Calu3 (cell line): Measurements from ENCODE around the gene SLIT1. TPM values are rescaled to one million over a fixed set of nuclear protein-coding genes. Genes with fewer than 3 reads are reported as not detected.

ENCODE experiments used
- BruUV-seq: library from RNA; stranded (reverse); fragments of 400-500 nt; replicated peaks from 2 replicates; lab custom pipeline; 2021; lab: Mats Ljungman, UMichigan
- CTCF ChIA-PET: fragments of 300-600 bp; sonication (Branson Sonifier 250); formaldehyde crosslinking; loops from one replicate; lab custom pipeline; 2022; ENCODE audit warnings: antibody characterized with exemption; lab: Charles Lee
- DNase-seq: peaks from one replicate; pipeline ENCODE4 v3.0.0; 2022
- H3K27ac Mint-ChIP-seq: one replicate; pipeline ENCODE4 v1.8.0; 2022; ENCODE audit warnings: mixed read lengths; ENCODE audit not compliant: unreplicated experiment
- H3K27me3 Mint-ChIP-seq: one replicate; pipeline ENCODE4 v1.8.0; 2022; ENCODE audit warnings: mixed read lengths; ENCODE audit not compliant: unreplicated experiment
- H3K36me3 Mint-ChIP-seq: one replicate; pipeline ENCODE4 v1.8.0; 2022; ENCODE audit warnings: mild to moderate bottlenecking, moderate library complexity, mixed read lengths; ENCODE audit not compliant: insufficient read depth, unreplicated experiment
- H3K4me1 Mint-ChIP-seq: one replicate; pipeline ENCODE4 v1.8.0; 2022; ENCODE audit warnings: mild to moderate bottlenecking, low read depth, mixed read lengths; ENCODE audit not compliant: unreplicated experiment
- H3K4me3 Mint-ChIP-seq: one replicate; pipeline ENCODE4 v1.8.0; 2022; ENCODE audit warnings: mild to moderate bottlenecking, low read depth, moderate library complexity, mixed read lengths; ENCODE audit not compliant: unreplicated experiment
- H3K9me3 Mint-ChIP-seq: one replicate; pipeline ENCODE4 v1.8.0; 2022; ENCODE audit warnings: low read depth, mixed read lengths; ENCODE audit not compliant: unreplicated experiment
- CTCF ChIP-seq: fragments of 200-600 bp; IDR thresholded peaks from one replicate; pipeline ENCODE4 v1.8.0; 2022; ENCODE audit warnings: antibody characterized with exemption; ENCODE audit not compliant: unreplicated experiment
- intact Hi-C: fragments of 100-400 bp; cut with micrococcal nuclease; formaldehyde crosslinking; loops from one replicate; pipeline ENCODE4 v1.10.0; 2022; ENCODE audit not compliant: unreplicated experiment
- total RNA-seq: library from RNA; stranded (reverse); gene quantifications from 2 replicates; pipeline ENCODE4 v1.2.3, GENCODE V29; 2022

SLIT1 gene
- total RNA-seq, 1 experiment from 2014 or later = not detected

GRCh38 chr10:97032624-97033023 is 153.1 kb downstream of the SLIT1 start:
- no TSS peak for BruUV-seq
- intact Hi-C loops = loop anchor here (10.0 kb wide), 1 partner anchor 82 kb away; no protein-coding TSS in a partner anchor
- peaks cover 56% of the 10 kb centered on the region for H3K27me3 Mint-ChIP-seq

GRCh38 chr10:97031459-97031858 is 154.3 kb downstream of the SLIT1 start:
- intact Hi-C loops = loop anchor here (10.0 kb wide), 1 partner anchor 83 kb away; no protein-coding TSS in a partner anchor
- no TSS peak for BruUV-seq
- H3K4me1 Mint-ChIP-seq = peaks cover 6% of the 10 kb centered on the region
- DNase-seq = no peak
- H3K9me3 Mint-ChIP-seq = no peaks in the 10 kb centered on the region
- no peak overlapping the region for H3K27ac Mint-ChIP-seq
- CTCF ChIA-PET = no interaction called here
- no peaks in the 10 kb centered on the region for H3K36me3 Mint-ChIP-seq
- H3K4me3 Mint-ChIP-seq = no peak overlapping the region
- no peak for TF ChIP-seq CTCF
- peaks cover 52% of the 10 kb centered on the region for H3K27me3 Mint-ChIP-seq

More at GRCh38 chr10:97032624-97033023, 153.1 kb downstream of the SLIT1 start:
- Mint-ChIP-seq H3K4me3 (no peak overlapping the region), H3K4me1 (peaks cover 17% of the 10 kb centered on the region), H3K9me3 (no peaks in the 10 kb centered on the region), H3K36me3 (peaks cover 5% of the 10 kb centered on the region), H3K27ac (no peak overlapping the region)
- DNase-seq = no peak
- no peak for TF ChIP-seq CTCF
- CTCF ChIA-PET = interaction anchor here (0.6 to 0.7 kb wide), 2 partner anchors 18 to 284 kb away, joined by 3 to 5 read pairs; no protein-coding TSS in a partner anchor

GRCh38 chr10:97030894-97031293 is 154.9 kb downstream of the SLIT1 start:
- H3K4me3 Mint-ChIP-seq = no peak overlapping the region
- no peak for TF ChIP-seq CTCF

GRCh38 chr10:97029271-97029670 is 156.5 kb downstream of the SLIT1 start:
- peaks cover 31% of the 10 kb centered on the region for H3K27me3 Mint-ChIP-seq
- CTCF ChIA-PET = no interaction called here
- TF ChIP-seq CTCF = no peak
- no peaks in the 10 kb centered on the region for H3K36me3 Mint-ChIP-seq
- DNase-seq = no peak
- no TSS peak for BruUV-seq
- no peak overlapping the region for H3K27ac Mint-ChIP-seq
- H3K4me1 Mint-ChIP-seq = no peaks in the 10 kb centered on the region
- intact Hi-C loops = no loop called here
- no peaks in the 10 kb centered on the region for H3K9me3 Mint-ChIP-seq
- H3K4me3 Mint-ChIP-seq = no peak overlapping the region

More at GRCh38 chr10:97030894-97031293, 154.9 kb downstream of the SLIT1 start:
- intact Hi-C loops = loop anchor here (10.0 kb wide), 1 partner anchor 84 kb away; no protein-coding TSS in a partner anchor
- H3K36me3 Mint-ChIP-seq = no peaks in the 10 kb centered on the region
- no peak for DNase-seq
- no TSS peak for BruUV-seq
- peaks cover 47% of the 10 kb centered on the region for H3K27me3 Mint-ChIP-seq
- no peak overlapping the region for H3K27ac Mint-ChIP-seq
- H3K4me1 Mint-ChIP-seq = no peaks in the 10 kb centered on the region
- CTCF ChIA-PET = no interaction called here
- H3K9me3 Mint-ChIP-seq = no peaks in the 10 kb centered on the region
